ENCODE data around the gene AKNA.

- TF ChIP-seq EP300 (IDR thresholded peaks at IDR 0.05) (no peak), POLR2A (IDR thresholded peaks at IDR 0.05) (no peak), POLR2AphosphoS5 (IDR thresholded peaks at IDR 0.05) (no peak)
- TF ChIP-seq, protein P1, sequence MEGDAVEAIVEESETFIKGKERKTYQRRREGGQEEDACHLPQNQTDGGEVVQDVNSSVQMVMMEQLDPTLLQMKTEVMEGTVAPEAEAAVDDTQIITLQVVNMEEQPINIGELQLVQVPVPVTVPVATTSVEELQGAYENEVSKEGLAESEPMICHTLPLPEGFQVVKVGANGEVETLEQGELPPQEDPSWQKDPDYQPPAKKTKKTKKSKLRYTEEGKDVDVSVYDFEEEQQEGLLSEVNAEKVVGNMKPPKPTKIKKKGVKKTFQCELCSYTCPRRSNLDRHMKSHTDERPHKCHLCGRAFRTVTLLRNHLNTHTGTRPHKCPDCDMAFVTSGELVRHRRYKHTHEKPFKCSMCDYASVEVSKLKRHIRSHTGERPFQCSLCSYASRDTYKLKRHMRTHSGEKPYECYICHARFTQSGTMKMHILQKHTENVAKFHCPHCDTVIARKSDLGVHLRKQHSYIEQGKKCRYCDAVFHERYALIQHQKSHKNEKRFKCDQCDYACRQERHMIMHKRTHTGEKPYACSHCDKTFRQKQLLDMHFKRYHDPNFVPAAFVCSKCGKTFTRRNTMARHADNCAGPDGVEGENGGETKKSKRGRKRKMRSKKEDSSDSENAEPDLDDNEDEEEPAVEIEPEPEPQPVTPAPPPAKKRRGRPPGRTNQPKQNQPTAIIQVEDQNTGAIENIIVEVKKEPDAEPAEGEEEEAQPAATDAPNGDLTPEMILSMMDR (IDR thresholded peaks at IDR 0.05), result no peak
Measured at GRCh38 chr9:114336157-114336556, 51.6 kb downstream of the AKNA start.
